Measurements from ENCODE around the gene ERMARD.

The ERMARD gene

DNA sequence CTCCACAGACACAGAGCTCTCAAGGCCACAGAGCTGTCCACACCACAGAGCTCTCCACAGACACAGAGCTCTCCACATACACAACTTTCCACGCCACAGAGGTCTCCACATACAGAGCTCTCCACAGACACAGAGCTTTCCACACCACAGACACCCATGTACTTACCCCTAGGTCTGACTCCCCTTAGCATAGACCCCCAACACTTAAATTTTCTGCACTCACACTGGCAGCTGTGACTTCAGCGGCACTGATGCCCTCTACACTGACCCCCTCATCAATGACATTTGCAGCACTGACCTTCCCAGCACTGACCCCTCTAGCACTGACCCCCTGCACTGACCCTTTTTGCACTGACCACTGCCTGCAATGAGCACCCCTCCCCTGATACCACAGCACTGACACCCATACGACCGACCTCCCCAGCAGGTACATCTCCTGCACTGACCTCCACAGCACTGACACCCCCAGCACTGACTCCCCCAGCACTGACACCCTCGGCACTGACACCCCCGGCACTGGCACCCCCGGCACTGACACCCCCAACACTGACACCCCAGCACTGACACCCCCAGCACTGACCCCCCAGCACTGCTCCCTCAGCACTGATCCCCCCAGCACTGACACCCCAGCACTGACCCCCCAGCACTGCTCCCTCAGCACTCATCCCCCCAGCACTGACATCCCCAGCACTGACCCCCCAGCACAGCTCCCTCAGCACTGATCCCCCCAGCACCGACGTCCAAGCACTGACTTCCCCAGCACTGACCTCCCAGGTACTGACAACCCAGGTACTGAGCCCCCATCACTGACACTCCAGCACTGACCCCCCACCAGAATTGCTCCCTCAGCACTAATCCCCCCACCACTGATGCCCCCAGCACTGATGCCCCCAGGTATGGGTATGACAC is 56.5 kb downstream of the ERMARD start:
- Histone ChIP-seq H3K27ac (ENCODE audit: low read depth, low read length) (no peak overlapping the region), H3K9me3 (ENCODE audit: control insufficient read depth in 1 of 2, low read length in 2 of 2) (no peaks in the 10 kb centered on the region), H3K4me3 (ENCODE audit: low read depth in 1 of 2, low read length in 2 of 2) (no peak overlapping the region), H3K36me3 (ENCODE audit: control insufficient read depth in 1 of 2, insufficient read depth in 2 of 2, low read length in 2 of 2) (no peaks in the 10 kb centered on the region), H3K4me1 (ENCODE audit: control insufficient read depth in 1 of 2, insufficient read depth in 2 of 2, low read length in 2 of 2) (peaks cover 10 to 13% of the 10 kb centered on the region in 2 donors), H3K9ac (ENCODE audit: low read depth in 1 of 2, low read length in 2 of 2) (no peak overlapping the region), H3K27me3 (ENCODE audit: control insufficient read depth in 1 of 2, insufficient read depth in 2 of 2, low read length in 2 of 2) (no peaks in the 10 kb centered on the region)

DNA sequence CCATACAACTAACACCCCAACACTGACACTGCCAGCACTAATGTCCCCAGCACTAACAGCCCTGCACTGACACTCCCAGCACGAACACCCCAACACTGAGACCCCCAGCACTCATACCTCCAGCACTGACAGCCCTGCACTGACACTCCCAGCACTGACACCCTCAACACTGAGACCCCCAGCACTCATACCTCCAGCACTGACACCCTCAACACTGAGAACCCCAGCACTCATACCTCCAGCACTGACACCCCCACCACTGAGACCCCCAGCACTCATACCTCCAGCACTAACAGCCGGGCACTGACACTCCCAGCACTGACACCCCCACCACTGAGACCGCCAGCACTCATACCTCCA is 57.2 kb downstream of the ERMARD start:
- Histone ChIP-seq H3K27me3 (ENCODE audit: control insufficient read depth in 1 of 2, insufficient read depth in 2 of 2, low read length in 2 of 2) (no peaks in the 10 kb centered on the region), H3K36me3 (ENCODE audit: control insufficient read depth in 1 of 2, insufficient read depth in 2 of 2, low read length in 2 of 2) (no peaks in the 10 kb centered on the region), H3K4me3 (ENCODE audit: low read depth in 1 of 2, low read length in 2 of 2) (no peak overlapping the region), H3K27ac (ENCODE audit: low read depth, low read length) (no peak overlapping the region), H3K9me3 (ENCODE audit: control insufficient read depth in 1 of 2, low read length in 2 of 2) (no peaks in the 10 kb centered on the region), H3K9ac (ENCODE audit: low read depth in 1 of 2, low read length in 2 of 2) (no peak overlapping the region), H3K4me1 (ENCODE audit: control insufficient read depth in 1 of 2, insufficient read depth in 2 of 2, low read length in 2 of 2) (peaks cover 10 to 13% of the 10 kb centered on the region in 2 donors)

DNA sequence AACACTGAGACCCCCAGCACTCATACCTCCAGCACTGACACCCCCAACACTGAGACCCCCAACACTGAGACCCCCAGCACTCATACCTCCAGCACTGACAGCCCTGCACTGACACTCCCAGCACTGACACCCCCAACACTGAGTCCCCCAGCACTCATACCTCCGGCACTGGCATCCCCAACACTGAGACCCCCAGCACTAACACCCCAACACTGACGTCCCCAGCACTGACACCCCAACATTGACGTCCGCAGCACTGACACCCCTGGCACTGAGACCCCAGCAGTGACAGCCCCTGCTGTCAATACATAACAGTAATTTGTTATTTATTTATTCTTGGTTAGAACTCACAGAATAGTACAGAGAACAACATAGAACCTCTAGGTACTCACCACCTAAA is 58.0 kb downstream of the ERMARD start:
- no peak overlapping the region for H3K4me3 ChIP-seq (ENCODE audit: low read depth in 1 of 2, low read length in 2 of 2)
- no peaks in the 10 kb centered on the region for H3K9me3 ChIP-seq (ENCODE audit: control insufficient read depth in 1 of 2, low read length in 2 of 2)
- no peaks in the 10 kb centered on the region for H3K36me3 ChIP-seq (ENCODE audit: control insufficient read depth in 1 of 2, insufficient read depth in 2 of 2, low read length in 2 of 2)
- H3K27ac ChIP-seq (ENCODE audit: low read depth, low read length) = no peak overlapping the region
- H3K27me3 ChIP-seq (ENCODE audit: control insufficient read depth in 1 of 2, insufficient read depth in 2 of 2, low read length in 2 of 2) = no peaks in the 10 kb centered on the region
- no peak overlapping the region for H3K9ac ChIP-seq (ENCODE audit: low read depth in 1 of 2, low read length in 2 of 2)
- peaks cover 10 to 13% of the 10 kb centered on the region in 2 donors for H3K4me1 ChIP-seq (ENCODE audit: control insufficient read depth in 1 of 2, insufficient read depth in 2 of 2, low read length in 2 of 2)

DNA sequence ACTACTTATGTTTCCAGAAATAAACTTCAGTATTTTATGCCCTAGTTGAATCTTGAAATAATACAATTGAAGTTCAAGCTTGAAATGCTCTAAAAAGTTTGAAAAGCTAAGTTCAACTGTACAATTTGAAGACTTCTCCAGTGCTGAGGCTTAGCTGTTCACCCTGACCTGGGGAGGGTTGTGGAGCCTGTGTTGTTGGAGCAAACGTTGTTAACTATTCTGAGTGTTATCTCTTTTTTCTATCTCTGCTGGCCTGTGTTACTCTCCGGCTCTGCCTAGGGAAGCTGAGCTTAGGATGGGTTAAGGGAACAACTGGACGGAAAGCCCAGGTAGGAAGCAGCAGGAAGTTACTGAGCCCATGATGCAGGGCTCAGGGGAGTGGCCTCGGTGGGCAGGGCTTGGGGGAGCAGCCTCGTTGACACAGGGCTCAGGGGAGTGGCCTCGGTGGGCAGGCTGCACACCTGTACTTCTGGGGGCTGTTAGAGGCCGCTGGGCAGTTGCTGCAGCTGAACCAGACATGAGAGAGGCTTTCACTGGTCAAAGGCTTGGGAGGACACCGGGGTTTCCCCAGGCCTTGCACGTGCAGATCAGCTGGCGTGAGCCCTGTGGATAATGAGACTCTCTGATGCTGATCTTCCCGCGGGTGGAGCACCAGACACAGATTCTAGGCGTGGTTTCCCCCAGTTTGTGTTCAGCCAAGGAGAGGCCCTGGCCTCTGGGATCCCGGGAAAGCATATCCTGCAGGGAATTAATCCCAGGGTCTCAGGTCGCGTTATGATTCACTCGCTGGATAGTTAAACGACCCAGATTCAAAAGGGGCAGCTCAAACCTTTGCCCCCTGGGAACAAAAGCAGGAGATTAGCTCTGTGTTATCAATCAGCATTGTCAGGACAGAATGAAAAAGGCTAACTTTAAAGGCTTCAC is 58.9 kb downstream of the ERMARD start:
- no peaks in the 10 kb centered on the region for H3K36me3 ChIP-seq (ENCODE audit: control insufficient read depth in 1 of 2, insufficient read depth in 2 of 2, low read length in 2 of 2)
- no peak overlapping the region for H3K27ac ChIP-seq (ENCODE audit: low read depth, low read length)
- no peak overlapping the region for H3K9ac ChIP-seq (ENCODE audit: low read depth in 1 of 2, low read length in 2 of 2)
- no peaks in the 10 kb centered on the region for H3K9me3 ChIP-seq (ENCODE audit: control insufficient read depth in 1 of 2, low read length in 2 of 2)
- H3K4me1 ChIP-seq (ENCODE audit: control insufficient read depth in 1 of 2, insufficient read depth in 2 of 2, low read length in 2 of 2) = peaks cover 10 to 13% of the 10 kb centered on the region in 2 donors
- H3K27me3 ChIP-seq (ENCODE audit: control insufficient read depth in 1 of 2, insufficient read depth in 2 of 2, low read length in 2 of 2) = no peaks in the 10 kb centered on the region
- no peak overlapping the region for H3K4me3 ChIP-seq (ENCODE audit: low read depth in 1 of 2, low read length in 2 of 2)

DNA sequence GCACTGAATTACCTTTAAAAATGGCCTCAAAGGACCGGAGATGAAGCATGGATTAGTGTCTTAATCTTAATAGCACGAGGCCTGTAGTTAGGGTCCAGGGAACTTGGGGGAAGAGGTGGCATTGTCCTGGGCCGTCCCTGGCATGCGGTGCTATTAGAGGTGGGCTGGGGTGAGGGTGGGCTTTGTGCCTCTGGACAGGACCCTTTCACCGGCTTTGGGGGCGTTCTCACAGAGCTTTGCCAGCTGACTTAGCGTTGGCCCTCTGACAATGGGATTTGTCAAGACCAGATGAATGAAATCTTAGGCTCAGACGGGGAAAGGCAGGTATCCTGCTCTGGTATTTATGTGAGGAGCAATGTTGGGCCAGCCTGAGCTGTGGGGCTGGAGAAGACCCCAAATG is 59.6 kb downstream of the ERMARD start:
- Histone ChIP-seq H3K27ac (ENCODE audit: low read depth, low read length) (no peak overlapping the region), H3K9ac (ENCODE audit: low read depth in 1 of 2, low read length in 2 of 2) (no peak overlapping the region), H3K36me3 (ENCODE audit: control insufficient read depth in 1 of 2, insufficient read depth in 2 of 2, low read length in 2 of 2) (no peaks in the 10 kb centered on the region), H3K4me3 (ENCODE audit: low read depth in 1 of 2, low read length in 2 of 2) (no peak overlapping the region), H3K27me3 (ENCODE audit: control insufficient read depth in 1 of 2, insufficient read depth in 2 of 2, low read length in 2 of 2) (no peaks in the 10 kb centered on the region), H3K9me3 (ENCODE audit: control insufficient read depth in 1 of 2, low read length in 2 of 2) (peaks cover 1 to 4% of the 10 kb centered on the region in 2 donors), H3K4me1 (ENCODE audit: control insufficient read depth in 1 of 2, insufficient read depth in 2 of 2, low read length in 2 of 2) (peaks cover 10 to 13% of the 10 kb centered on the region in 2 donors)

DNA sequence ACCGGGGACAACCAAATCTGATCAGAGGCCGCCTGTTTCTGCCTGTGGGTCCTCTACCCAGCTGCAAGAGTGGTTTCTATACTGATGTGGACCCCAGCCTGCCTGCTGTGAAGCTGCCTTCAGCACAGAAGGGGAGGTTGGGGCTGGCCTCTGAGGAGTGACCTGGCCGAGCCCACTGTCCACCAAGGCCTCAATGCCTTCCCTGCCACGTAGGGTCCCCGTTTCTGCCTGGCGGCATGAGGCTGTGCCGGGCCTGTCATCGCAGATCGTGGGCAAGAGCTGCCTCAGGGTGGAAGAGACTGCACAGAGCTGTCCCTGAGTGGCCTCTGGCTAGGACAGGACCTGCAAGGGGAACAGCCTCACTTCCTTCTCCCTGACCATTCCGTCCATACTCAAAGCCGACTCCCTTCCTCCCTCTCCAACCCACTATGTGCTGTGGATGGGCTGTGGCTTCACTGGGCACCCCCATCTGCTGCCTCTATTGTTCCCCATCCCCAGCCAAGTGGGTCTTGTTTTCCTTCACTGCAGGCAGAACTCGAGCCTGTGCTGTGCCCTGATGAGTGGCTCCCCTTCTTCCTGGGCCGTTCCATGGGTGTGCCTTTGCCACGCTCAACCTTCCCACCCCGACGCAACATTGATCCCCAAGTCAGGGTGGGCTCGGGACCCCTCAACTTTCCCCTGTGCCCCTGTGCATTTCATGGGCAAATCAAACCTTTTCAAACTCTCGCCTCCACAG is 60.3 kb downstream of the ERMARD start:
- Histone ChIP-seq H3K9ac (ENCODE audit: low read depth in 1 of 2, low read length in 2 of 2) (no peak overlapping the region), H3K27ac (ENCODE audit: low read depth, low read length) (no peak overlapping the region), H3K27me3 (ENCODE audit: control insufficient read depth in 1 of 2, insufficient read depth in 2 of 2, low read length in 2 of 2) (no peaks in the 10 kb centered on the region), H3K4me1 (ENCODE audit: control insufficient read depth in 1 of 2, insufficient read depth in 2 of 2, low read length in 2 of 2) (peaks cover 10 to 13% of the 10 kb centered on the region in 2 donors), H3K36me3 (ENCODE audit: control insufficient read depth in 1 of 2, insufficient read depth in 2 of 2, low read length in 2 of 2) (no peaks in the 10 kb centered on the region), H3K4me3 (ENCODE audit: low read depth in 1 of 2, low read length in 2 of 2) (no peak overlapping the region), H3K9me3 (ENCODE audit: control insufficient read depth in 1 of 2, low read length in 2 of 2) (peaks cover 2 to 7% of the 10 kb centered on the region in 2 donors)

DNA sequence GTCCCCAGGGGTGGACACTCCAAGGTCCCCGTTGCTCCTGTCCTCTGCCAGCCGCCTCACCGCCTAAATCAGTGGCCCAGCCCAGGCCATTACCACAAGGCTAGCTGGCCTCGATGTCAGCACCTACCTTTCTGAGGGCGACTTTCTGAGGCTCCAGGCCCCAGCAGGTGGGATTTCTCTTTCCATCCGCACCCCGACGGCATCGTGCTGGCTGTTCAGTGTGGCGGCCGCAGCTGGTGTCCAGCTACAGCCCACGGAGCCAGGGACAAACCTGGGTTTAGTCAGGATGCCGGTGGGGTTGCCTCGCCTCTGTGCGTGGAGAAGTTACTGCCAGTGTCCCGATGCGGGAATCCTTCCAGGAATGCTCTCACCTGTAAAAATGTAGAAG is 60.8 kb downstream of the ERMARD start:
- Histone ChIP-seq H3K27ac (ENCODE audit: low read depth, low read length) (no peak overlapping the region), H3K9ac (ENCODE audit: low read depth in 1 of 2, low read length in 2 of 2) (no peak overlapping the region), H3K9me3 (ENCODE audit: control insufficient read depth in 1 of 2, low read length in 2 of 2) (peaks cover 2 to 7% of the 10 kb centered on the region in 2 donors), H3K36me3 (ENCODE audit: control insufficient read depth in 1 of 2, insufficient read depth in 2 of 2, low read length in 2 of 2) (no peaks in the 10 kb centered on the region), H3K4me3 (ENCODE audit: low read depth in 1 of 2, low read length in 2 of 2) (no peak overlapping the region), H3K27me3 (ENCODE audit: control insufficient read depth in 1 of 2, insufficient read depth in 2 of 2, low read length in 2 of 2) (no peaks in the 10 kb centered on the region), H3K4me1 (ENCODE audit: control insufficient read depth in 1 of 2, insufficient read depth in 2 of 2, low read length in 2 of 2) (peaks cover 10 to 13% of the 10 kb centered on the region in 2 donors)

DNA sequence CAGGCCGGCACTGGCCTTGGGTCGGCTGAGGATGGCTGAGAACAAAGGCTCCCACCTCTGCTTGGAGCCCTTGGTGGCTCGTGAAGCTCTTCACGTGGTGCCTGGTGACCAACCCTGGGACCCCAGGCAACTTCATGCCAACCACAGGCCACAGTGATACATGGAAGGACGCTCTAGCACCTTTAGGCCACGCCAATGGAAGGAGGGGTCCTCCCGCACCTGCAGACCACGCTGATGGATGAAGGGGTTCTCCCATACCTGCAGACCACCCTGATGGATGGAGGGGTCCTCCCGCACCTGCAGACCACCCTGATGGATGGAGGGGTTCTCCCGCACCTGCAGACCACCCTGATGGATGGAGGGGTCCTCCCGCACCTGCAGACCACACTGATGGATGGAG is 62.5 kb downstream of the ERMARD start:
- Histone ChIP-seq H3K4me1 (ENCODE audit: control insufficient read depth in 1 of 2, insufficient read depth in 2 of 2, low read length in 2 of 2) (peaks cover 10% of the 10 kb centered on the region in 2 donors), H3K9ac (ENCODE audit: low read depth in 1 of 2, low read length in 2 of 2) (no peak overlapping the region), H3K9me3 (ENCODE audit: control insufficient read depth in 1 of 2, low read length in 2 of 2) (peaks cover 2 to 7% of the 10 kb centered on the region in 2 donors), H3K27ac (ENCODE audit: low read depth, low read length) (no peak overlapping the region), H3K36me3 (ENCODE audit: control insufficient read depth in 1 of 2, insufficient read depth in 2 of 2, low read length in 2 of 2) (no peaks in the 10 kb centered on the region), H3K4me3 (ENCODE audit: low read depth in 1 of 2, low read length in 2 of 2) (no peak overlapping the region), H3K27me3 (ENCODE audit: control insufficient read depth in 1 of 2, insufficient read depth in 2 of 2, low read length in 2 of 2) (no peaks in the 10 kb centered on the region)

DNA sequence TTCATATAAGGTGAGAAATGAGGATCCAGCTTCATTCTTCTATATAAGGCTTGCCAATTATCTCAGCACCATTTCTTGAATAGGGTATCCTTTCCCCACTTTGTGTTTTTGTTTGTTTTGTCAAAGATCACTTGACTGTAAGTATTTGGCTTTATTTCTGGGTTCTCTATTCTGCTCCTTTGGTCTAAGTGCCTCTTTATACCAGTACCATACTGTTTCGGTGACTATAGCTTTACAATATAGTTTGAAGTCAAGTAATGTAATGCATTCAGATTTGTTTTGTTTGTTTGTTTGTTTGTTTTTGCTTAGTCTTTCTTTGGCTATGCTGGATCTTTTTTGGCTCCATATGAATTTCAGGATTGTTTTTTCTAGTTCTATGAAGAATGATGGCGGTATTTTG is 64.6 kb downstream of the ERMARD start:
- Histone ChIP-seq H3K4me1 (ENCODE audit: control insufficient read depth in 1 of 2, insufficient read depth in 2 of 2, low read length in 2 of 2) (no peaks in the 10 kb centered on the region), H3K9ac (ENCODE audit: low read depth in 1 of 2, low read length in 2 of 2) (no peak overlapping the region), H3K9me3 (ENCODE audit: control insufficient read depth in 1 of 2, low read length in 2 of 2) (peaks cover 2 to 7% of the 10 kb centered on the region in 2 donors), H3K27me3 (ENCODE audit: control insufficient read depth in 1 of 2, insufficient read depth in 2 of 2, low read length in 2 of 2) (no peaks in the 10 kb centered on the region), H3K36me3 (ENCODE audit: control insufficient read depth in 1 of 2, insufficient read depth in 2 of 2, low read length in 2 of 2) (no peaks in the 10 kb centered on the region), H3K27ac (ENCODE audit: low read depth, low read length) (no peak overlapping the region), H3K4me3 (ENCODE audit: low read depth in 1 of 2, low read length in 2 of 2) (no peak overlapping the region)
